Lower leg skin (tissue), 4 donors: Measurements from ENCODE around the gene RNF212. TPM values are rescaled to one million over a fixed set of nuclear protein-coding genes. Genes with fewer than 3 reads are reported as not detected.

ENCODE experiments used
- DNase-seq, 2 donors: peaks; one replicate each; pipeline ENCODE4 v3.0.0-alpha.2; 2019; ENCODE audit warnings: low spot score in 2 of 2
- H3K4me3 ChIP-seq: fragments of 200-600 bp; sonication (generic); 2 replicates; pipeline ENCODE4 v1.5.1; 2017; ENCODE audit warnings: mild to moderate bottlenecking, low read depth; ENCODE audit not compliant: poor library complexity, severe bottlenecking
- POLR2A ChIP-seq, 2 donors: fragments of 450-650 bp; IDR thresholded peaks; one replicate each; pipeline ENCODE4 v1.6.1; 2016 to 2017; ENCODE audit warnings: antibody characterized with exemption in 2 of 2, mild to moderate bottlenecking in 1 of 2, moderate library complexity in 1 of 2
- WGBS, 2 donors: methylation state at CpG; one replicate each; pipeline ENCODE4 v1.1.5; 2018; 5-methylcytosine and 5-hydroxymethylcytosine counted together
- intact Hi-C: fragments of 100-400 bp; cut with DNase I; formaldehyde crosslinking; loops from one replicate; pipeline ENCODE4 v1.15.0; 2023; ENCODE audit warnings: low total_unique reads
- total RNA-seq, 4 donors: library from RNA; depleted of rRNA; stranded (reverse); fragments of >200 nt; gene quantifications; one replicate each; pipeline ENCODE4 v1.1.0, GENCODE V29; 2016
- TF ChIP-seq, protein P1 (sequence below), 3 donors: fragments of 450-650 bp; IDR thresholded peaks; one replicate each; pipeline ENCODE4 v1.5.1; 2016; ENCODE audit warnings: antibody characterized with exemption in 3 of 3, mild to moderate bottlenecking in 3 of 3, moderate library complexity in 2 of 3

The RNF212 gene
- total RNA-seq, 4 donors from 2014 or later: 2.9 to 11.8 (median 8.5) TPM

- TF ChIP-seq POLR2A (IDR thresholded peaks at IDR 0.05): no peak
- TF ChIP-seq, protein P1, sequence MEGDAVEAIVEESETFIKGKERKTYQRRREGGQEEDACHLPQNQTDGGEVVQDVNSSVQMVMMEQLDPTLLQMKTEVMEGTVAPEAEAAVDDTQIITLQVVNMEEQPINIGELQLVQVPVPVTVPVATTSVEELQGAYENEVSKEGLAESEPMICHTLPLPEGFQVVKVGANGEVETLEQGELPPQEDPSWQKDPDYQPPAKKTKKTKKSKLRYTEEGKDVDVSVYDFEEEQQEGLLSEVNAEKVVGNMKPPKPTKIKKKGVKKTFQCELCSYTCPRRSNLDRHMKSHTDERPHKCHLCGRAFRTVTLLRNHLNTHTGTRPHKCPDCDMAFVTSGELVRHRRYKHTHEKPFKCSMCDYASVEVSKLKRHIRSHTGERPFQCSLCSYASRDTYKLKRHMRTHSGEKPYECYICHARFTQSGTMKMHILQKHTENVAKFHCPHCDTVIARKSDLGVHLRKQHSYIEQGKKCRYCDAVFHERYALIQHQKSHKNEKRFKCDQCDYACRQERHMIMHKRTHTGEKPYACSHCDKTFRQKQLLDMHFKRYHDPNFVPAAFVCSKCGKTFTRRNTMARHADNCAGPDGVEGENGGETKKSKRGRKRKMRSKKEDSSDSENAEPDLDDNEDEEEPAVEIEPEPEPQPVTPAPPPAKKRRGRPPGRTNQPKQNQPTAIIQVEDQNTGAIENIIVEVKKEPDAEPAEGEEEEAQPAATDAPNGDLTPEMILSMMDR (IDR thresholded peaks at IDR 0.05): no peak
- intact Hi-C loops: no loop called here
- WGBS, 2 donors: 100% methylated on average over 1 of the region's 24 CpGs; no CpG with 5 or more reads in 1 of the 2 donors
- no peak overlapping the region for H3K4me3 ChIP-seq
- no peak for DNase-seq
Measured at GRCh38 chr4:1112821-1113182, 562 bp downstream of the RNF212 start.

DNA sequence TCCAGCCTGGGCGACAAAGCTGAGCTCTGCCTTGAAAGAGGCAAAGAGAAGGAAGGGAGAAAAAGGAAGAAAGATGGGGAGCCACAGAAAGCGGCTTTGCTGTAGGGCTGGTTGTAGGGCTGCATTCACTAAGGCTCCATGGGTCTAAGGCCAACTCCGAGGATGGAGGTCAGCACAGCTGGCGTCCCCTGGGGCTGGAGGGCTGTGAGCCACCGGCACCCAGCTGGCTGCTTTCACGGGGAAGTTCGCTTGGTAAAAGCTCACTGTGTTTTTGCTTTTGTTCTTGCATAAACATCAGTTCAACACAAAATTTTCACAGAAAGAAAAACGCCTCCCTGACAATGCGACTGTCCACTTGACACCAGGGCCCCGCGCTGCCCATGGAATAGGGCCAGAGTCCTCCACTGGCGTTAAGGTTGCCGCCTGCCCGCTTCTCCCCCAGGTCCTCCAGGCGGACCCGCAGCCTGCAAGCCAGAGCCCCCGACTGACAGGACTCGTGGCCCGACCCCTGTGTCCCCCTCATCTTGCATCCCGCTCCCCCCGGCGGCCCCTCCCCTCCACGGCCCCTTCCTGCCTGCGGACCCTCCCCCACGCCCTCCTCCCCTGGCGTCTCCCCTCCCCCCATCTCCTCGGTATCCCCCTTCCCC lies 1.1 kb downstream of the RNF212 start:
- H3K4me3 ChIP-seq: no peak overlapping the region
- no peak for TF ChIP-seq POLR2A (IDR thresholded peaks at IDR 0.05)
- TF ChIP-seq, protein P1 (IDR thresholded peaks at IDR 0.05): no peak
- intact Hi-C loops: no loop called here
- 82 to 84% methylated on average over 27 of the region's 27 CpGs for WGBS, 2 donors
- no peak for DNase-seq

GRCh38 chr4:1111259-1111809 lies 2.0 kb downstream of the RNF212 start:
- no peak overlapping the region for H3K4me3 ChIP-seq
- whole genome bisulfite sequencing, 2 donors: 33 to 41% methylated on average over 8 of the region's 8 CpGs
- intact Hi-C loops: no loop called here
- no peak for TF ChIP-seq POLR2A (IDR thresholded peaks at IDR 0.05)
- TF ChIP-seq, protein P1 (IDR thresholded peaks at IDR 0.05): no peak
- no peak for DNase-seq

DNA sequence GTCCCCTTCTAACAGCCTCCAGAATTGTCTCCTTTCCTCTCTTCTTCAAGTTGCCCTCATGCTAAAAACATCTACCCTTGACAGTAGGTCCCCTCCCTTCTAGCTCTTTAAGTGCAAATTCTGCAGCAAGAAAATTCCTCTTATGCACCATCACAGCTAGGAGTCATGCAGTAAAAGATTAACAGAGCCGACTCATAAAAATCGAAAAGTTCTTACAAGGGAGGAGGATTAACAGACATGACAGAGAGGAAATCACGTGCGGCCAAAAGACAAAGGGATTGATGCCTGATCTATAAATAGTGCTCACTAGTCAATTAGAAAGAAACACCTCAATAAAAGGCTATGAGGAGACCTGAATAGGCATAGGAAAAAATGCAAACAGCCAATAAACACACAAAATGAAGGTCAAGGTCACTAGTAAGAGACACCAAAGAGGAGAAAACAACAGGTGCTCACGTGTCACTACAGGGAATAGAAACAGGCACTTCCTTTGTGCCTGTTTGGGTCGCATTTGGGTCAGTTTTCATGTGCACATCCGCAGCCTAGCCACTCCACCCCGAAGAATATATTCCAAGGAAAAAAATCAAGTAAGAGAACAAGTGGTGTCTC lies 3.4 kb downstream of the RNF212 start:
- WGBS, 2 donors: 66 to 72% methylated on average over 8 of the region's 8 CpGs
- intact Hi-C loops: no loop called here
- H3K4me3 ChIP-seq: no peak overlapping the region
- TF ChIP-seq, protein P1 (IDR thresholded peaks at IDR 0.05): no peak
- no peak for TF ChIP-seq POLR2A (IDR thresholded peaks at IDR 0.05)
- DNase-seq: no peak

DNA sequence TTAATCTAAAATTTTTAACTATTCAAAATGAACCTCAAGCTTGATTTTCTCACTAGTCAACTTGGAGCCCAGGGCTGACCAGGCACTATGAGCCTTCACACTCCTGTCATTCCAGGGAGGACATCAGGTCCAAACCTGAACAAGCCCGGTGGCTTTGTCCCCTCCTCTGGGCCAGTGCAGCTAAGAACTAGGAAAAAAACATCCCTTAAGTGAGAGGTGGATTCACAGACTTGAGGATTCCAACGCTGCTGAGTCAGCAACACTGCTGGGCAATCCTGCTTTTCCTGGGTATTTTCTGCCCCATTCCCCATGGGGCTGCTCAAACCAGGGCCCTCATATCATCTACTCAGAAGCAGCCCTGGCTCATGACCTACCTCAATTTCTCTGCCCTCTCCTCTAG lies 4.0 kb downstream of the RNF212 start:
- WGBS, 2 donors: 84 to 89% methylated on average over 2 of the region's 2 CpGs
- DNase-seq: no peak

More for the DNA sequence above, 4.0 kb downstream of the RNF212 start:
- TF ChIP-seq, protein P1 (IDR thresholded peaks at IDR 0.05): no peak
- no peak for TF ChIP-seq POLR2A (IDR thresholded peaks at IDR 0.05)
- intact Hi-C loops: no loop called here
- no peak overlapping the region for H3K4me3 ChIP-seq
